Ovary (tissue), 3 donors: ENCODE data around the gene NAPB.

Source experiments
- CTCF ChIP-seq, 3 donors: fragments of 450-650 bp in 2 of 3; fragments of 200-600 bp in 1 of 3; IDR thresholded peaks; one replicate each; pipeline versions ENCODE4 v1.5.1 to v1.8.0; 2016 to 2022; ENCODE audit warnings: antibody characterized with exemption in 3 of 3, mild to moderate bottlenecking in 1 of 3
- EP300 ChIP-seq: sonication (generic); formaldehyde crosslinking; IDR thresholded peaks from one replicate; pipeline ENCODE4 v1.6.1; 2017; ENCODE audit warnings: antibody characterized with exemption
- donor health status: DM: no; HTN: no; CAD: no.

DNA sequence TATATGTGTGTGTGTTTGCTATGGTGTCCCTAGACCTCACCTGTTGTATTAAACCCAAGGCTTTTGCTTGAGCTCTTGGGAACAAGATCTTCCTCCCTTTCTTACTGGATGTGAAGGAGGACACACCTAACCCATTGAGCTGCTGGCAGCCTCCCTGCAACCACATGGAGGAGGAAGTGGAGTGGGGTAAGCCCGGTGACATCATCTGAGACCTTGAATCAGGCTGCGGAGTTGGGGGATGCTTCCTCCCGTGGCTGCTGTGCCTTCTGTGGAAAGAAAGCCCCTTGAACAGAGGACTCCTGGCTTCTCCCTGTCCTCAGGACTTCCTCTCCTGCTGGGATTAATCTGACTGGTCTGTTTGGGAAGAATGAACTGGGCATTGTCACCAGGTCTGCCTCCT lies 28.1 kb upstream of the NAPB start:
- TF ChIP-seq CTCF (IDR thresholded peaks at IDR 0.05) = no peak
- no peak for TF ChIP-seq EP300
